GM12878 (cell line): Measurements from ENCODE around the gene DPF3. TPM values are rescaled to one million over a fixed set of nuclear protein-coding genes. Genes with fewer than 3 reads are reported as not detected.

Experiments
- ATAC-seq: fragments of 200-7000 bp; cut with Tn5 transposase; 3 replicates; pipeline ENCODE4 v1.9.1; 2020; ENCODE audit warnings: mild to moderate bottlenecking, moderate library complexity
- BruUV-seq: library from RNA; stranded (reverse); fragments of 400-500 nt; replicated peaks from 2 replicates; lab custom pipeline; 2021; lab: Mats Ljungman, UMichigan
- CTCF ChIA-PET: fragments of 300-600 bp; sonication (Branson Sonifier 250); formaldehyde crosslinking; extraction: SDS; loops from one replicate; lab custom pipeline; 2021; ENCODE audit warnings: inconsistent platforms; lab: Yijun Ruan, JAX
- POLR2A ChIA-PET: fragments of 350-600 bp; formaldehyde crosslinking; extraction: SDS; loops from one replicate; lab custom pipeline; 2021; ENCODE audit warnings: inconsistent platforms; lab: Charles Lee
- RAD21 ChIA-PET: fragments of 300-600 bp; sonication (Branson Sonifier 250); formaldehyde crosslinking; loops from one replicate; lab custom pipeline; 2023; ENCODE audit warnings: antibody characterized with exemption; ENCODE audit not compliant: unreplicated experiment; lab: Charles Lee
- SMC1A ChIA-PET: fragments of 300-600 bp; sonication (Branson Sonifier 250); formaldehyde crosslinking; loops from one replicate; lab custom pipeline; 2023; ENCODE audit not compliant: unreplicated experiment, uncharacterized antibody; lab: Charles Lee
- DNase-seq: peaks from one replicate; pipeline ENCODE4 v3.0.0-alpha.2; 2011; ENCODE audit warnings: low read depth, low spot score
- FAIRE-seq: peaks from 3 replicates; lab custom pipeline; 2011; peaks lifted over from hg19 to GRCh38; lab: Jason Lieb, UNC
- H2AFZ ChIP-seq: 2 replicates; pipeline ENCODE4 v1.6.0; 2011; ENCODE audit warnings: low read depth, low read length, control low read depth; ENCODE audit not compliant: control insufficient read depth
- H3K27ac ChIP-seq: 2 replicates; pipeline ENCODE4 v1.5.1; 2011; ENCODE audit warnings: control low read depth; ENCODE audit not compliant: control insufficient read depth, insufficient read depth
- H3K27me3 ChIP-seq, 2 experiments: replicated peaks in 1 of 2; 2 replicates each; pipeline versions ENCODE4 v1.6.0 to v1.6.1; 2011; ENCODE audit warnings: low read length in 1 of 2; ENCODE audit not compliant: control insufficient read depth in 2 of 2, insufficient read depth in 2 of 2
- H3K36me3 ChIP-seq, 2 experiments: 2 replicates each; pipeline ENCODE4 v1.5.1; 2011; ENCODE audit warnings: low read length in 1 of 2; ENCODE audit not compliant: control insufficient read depth in 2 of 2, insufficient read depth in 2 of 2
- H3K4me1 ChIP-seq: 2 replicates; pipeline ENCODE4 v1.6.1; 2011; ENCODE audit warnings: mild to moderate bottlenecking, low read length, moderate library complexity, mixed read lengths; ENCODE audit not compliant: control insufficient read depth, insufficient read depth
- H3K4me2 ChIP-seq: 2 replicates; pipeline ENCODE4 v1.6.0; 2011; ENCODE audit warnings: control low read depth; ENCODE audit not compliant: control insufficient read depth, insufficient read depth
- H3K4me3 ChIP-seq: fragments of 200-600 bp; sonication (generic); 2 replicates; pipeline ENCODE4 v1.5.1; 2016
- H3K79me2 ChIP-seq: 2 replicates; pipeline ENCODE4 v1.6.0; 2011; ENCODE audit warnings: low read length; ENCODE audit not compliant: control insufficient read depth, insufficient read depth
- H3K9ac ChIP-seq: 2 replicates; pipeline ENCODE4 v1.8.0; 2011; ENCODE audit warnings: low read length, control low read depth, mixed read lengths; ENCODE audit not compliant: control insufficient read depth, insufficient read depth
- H3K9me3 ChIP-seq: replicated peaks from 3 replicates; pipeline ENCODE4 v1.5.1; 2011; ENCODE audit warnings: mild to moderate bottlenecking, low read length; ENCODE audit not compliant: control insufficient read depth, insufficient read depth
- H4K20me1 ChIP-seq: 2 replicates; pipeline ENCODE4 v1.6.0; 2011; ENCODE audit not compliant: control insufficient read depth, insufficient read depth
- HCFC1 ChIP-seq: fragments of 150-350 bp; IDR thresholded peaks from 2 replicates; pipeline ENCODE4 v1.6.1; 2014; ENCODE audit warnings: low read length
- NFXL1 ChIP-seq: fragments of 450-650 bp; IDR thresholded peaks from 2 replicates; pipeline ENCODE4 v1.6.1; 2017; ENCODE audit warnings: antibody characterized with exemption, mild to moderate bottlenecking, borderline replicate concordance
- TCF7 ChIP-seq: IDR thresholded peaks from 2 replicates; pipeline ENCODE4 v1.6.1; 2014; ENCODE audit warnings: antibody characterized with exemption, borderline replicate concordance
- ZSCAN29 ChIP-seq: fragments of 450-650 bp; IDR thresholded peaks from 2 replicates; pipeline ENCODE4 v1.6.1; 2017; ENCODE audit warnings: mild to moderate bottlenecking, moderate library complexity
- WGBS: methylation state at CpG from one replicate; pipeline ENCODE4 v1.1.6; 2016; ENCODE audit warnings: low lambda C conversion rate; ENCODE audit not compliant: insufficient replicate concordance, insufficient coverage; ENCODE audit errors: missing lambda C conversion rate; 5-methylcytosine and 5-hydroxymethylcytosine counted together
- in situ Hi-C: fragments of 300-500 bp; cut with MboI; formaldehyde crosslinking; loops from 9 replicates; pipeline ENCODE4 v1.14.3; 2018; ENCODE audit warnings: mixed read lengths
- intact Hi-C: fragments of 100-400 bp; cut with micrococcal nuclease; formaldehyde crosslinking; loops from one replicate; pipeline ENCODE4 v1.14.2; 2022; ENCODE audit not compliant: unreplicated experiment
- polyA plus RNA-seq, 11 experiments: library from polyadenylated mRNA; depleted of rRNA in 4 of 11; unstranded in 6 of 11; stranded (reverse) in 5 of 11; fragments of >200 nt; fragmentation: Nextera tagmentation in 4 of 11; fragmentation: Illumina TruSeq in 1 of 11; extraction: Ambion mirVana in 4 of 11; extraction: Trizol in 1 of 11; gene quantifications; 1 replicate in 1 of 11; 2 replicates in 10 of 11; pipeline versions ENCODE4 v1.2.1 to v1.2.3, GENCODE V29; 2011 to 2016; ENCODE audit warnings: inconsistent platforms in 2 of 11, missing spikeins in 2 of 11, low read depth in 1 of 11
- total RNA-seq, 4 experiments: library from RNA; depleted of rRNA in 3 of 4; stranded (reverse); fragments of >200 nt in 3 of 4; fragmentation: Illumina TruSeq in 1 of 4; extraction: Trizol in 1 of 4; gene quantifications; 2 replicates each; pipeline versions ENCODE4 v1.2.1 to v1.2.3, GENCODE V29; 2013 to 2021
- TF ChIP-seq, protein P1 (sequence below): IDR thresholded peaks from 2 replicates; pipeline ENCODE4 v1.6.1; 2012; ENCODE audit warnings: low read length, inconsistent platforms
- TF ChIP-seq, protein P2 (sequence below): fragments of 450-650 bp; IDR thresholded peaks from 2 replicates; pipeline ENCODE4 v1.6.1; 2014; ENCODE audit warnings: mild to moderate bottlenecking

The DPF3 gene
- total and polyA plus RNA-seq, 10 of the 15 experiments (the other 5 are each of a cell fraction or from before 2014, with no cell fraction given), result 0.69 to 8.0 (median 2.2) TPM

DNA sequence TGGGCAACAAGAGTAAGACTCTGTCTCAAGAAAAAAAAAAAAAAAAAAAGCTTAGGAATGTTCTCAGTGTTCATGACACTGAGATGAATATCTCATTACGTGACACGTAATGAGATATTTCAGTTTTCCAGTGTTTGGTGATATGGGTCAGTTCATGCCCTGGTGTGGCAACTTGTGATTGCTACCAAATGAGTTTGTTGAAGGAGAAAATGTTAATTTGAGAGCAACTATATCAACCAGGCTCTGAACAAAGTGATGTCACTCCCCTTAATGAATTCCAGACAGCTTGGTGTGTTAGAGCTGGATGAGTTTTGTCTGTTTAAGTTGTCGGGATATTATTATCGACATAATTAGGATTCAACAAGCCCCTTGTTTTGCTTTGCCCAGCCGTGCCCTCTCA, 211.7 kb downstream of the DPF3 start:
- Histone ChIP-seq H3K27ac (no peak overlapping the region), H3K4me3 (no peak overlapping the region)
- ATAC-seq, result no peak
- RAD21 ChIA-PET, result no interaction called here
- in situ Hi-C loops, result no loop called here
- TF ChIP-seq TCF7, result no peak
- TF ChIP-seq HCFC1, result no peak
- TF ChIP-seq NFXL1, result no peak
- TF ChIP-seq, protein P1, sequence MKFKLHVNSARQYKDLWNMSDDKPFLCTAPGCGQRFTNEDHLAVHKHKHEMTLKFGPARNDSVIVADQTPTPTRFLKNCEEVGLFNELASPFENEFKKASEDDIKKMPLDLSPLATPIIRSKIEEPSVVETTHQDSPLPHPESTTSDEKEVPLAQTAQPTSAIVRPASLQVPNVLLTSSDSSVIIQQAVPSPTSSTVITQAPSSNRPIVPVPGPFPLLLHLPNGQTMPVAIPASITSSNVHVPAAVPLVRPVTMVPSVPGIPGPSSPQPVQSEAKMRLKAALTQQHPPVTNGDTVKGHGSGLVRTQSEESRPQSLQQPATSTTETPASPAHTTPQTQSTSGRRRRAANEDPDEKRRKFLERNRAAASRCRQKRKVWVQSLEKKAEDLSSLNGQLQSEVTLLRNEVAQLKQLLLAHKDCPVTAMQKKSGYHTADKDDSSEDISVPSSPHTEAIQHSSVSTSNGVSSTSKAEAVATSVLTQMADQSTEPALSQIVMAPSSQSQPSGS, result no peak
- TF ChIP-seq ZSCAN29, result no peak
- TF ChIP-seq, protein P2, sequence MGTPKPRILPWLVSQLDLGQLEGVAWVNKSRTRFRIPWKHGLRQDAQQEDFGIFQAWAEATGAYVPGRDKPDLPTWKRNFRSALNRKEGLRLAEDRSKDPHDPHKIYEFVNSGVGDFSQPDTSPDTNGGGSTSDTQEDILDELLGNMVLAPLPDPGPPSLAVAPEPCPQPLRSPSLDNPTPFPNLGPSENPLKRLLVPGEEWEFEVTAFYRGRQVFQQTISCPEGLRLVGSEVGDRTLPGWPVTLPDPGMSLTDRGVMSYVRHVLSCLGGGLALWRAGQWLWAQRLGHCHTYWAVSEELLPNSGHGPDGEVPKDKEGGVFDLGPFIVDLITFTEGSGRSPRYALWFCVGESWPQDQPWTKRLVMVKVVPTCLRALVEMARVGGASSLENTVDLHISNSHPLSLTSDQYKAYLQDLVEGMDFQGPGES, result no peak
- TF ChIP-seq, all 136 proteins: peak for 0
- Histone ChIP-seq H3K36me3 (no peaks in the 10 kb centered on the region), H3K79me2 (no peaks in the 10 kb centered on the region), H3K4me2 (no peak overlapping the region), H3K27me3 (no peaks in the 10 kb centered on the region; a peak in 1 of 4 replicates), H2AFZ (no peak overlapping the region), H3K9me3 (no peaks in the 10 kb centered on the region; the same call in 2 of the 3 replicates), H3K9ac (no peak overlapping the region), H3K4me1 (no peaks in the 10 kb centered on the region), H4K20me1 (no peaks in the 10 kb centered on the region)
- DNase-seq, result no peak
- no TSS peak for BruUV-seq
- CTCF ChIA-PET, result no interaction called here
- WGBS, result 83% methylated on average over 5 of the region's 5 CpGs
- POLR2A ChIA-PET, result interaction anchor here (0.5 to 0.6 kb wide), 2 partner anchors 26 to 1391 kb away, joined by 3 to 9 read pairs; no protein-coding TSS in a partner anchor
- no peak for FAIRE-seq
- SMC1A ChIA-PET, result interaction anchor here (1.0 kb wide), 1 partner anchor 32 kb away, joined by 3 read pairs; no protein-coding TSS in a partner anchor
- intact Hi-C loops, result no loop called here
